C1 segment of cervical spinal cord (tissue), 14 donors: Measurements from ENCODE around the gene SPTY2D1.
A peak's percentile ranks its signal among the peaks of the same experiment; 100 is the strongest.
"Not testable (repeated sequence)": the region's sequence is repeated elsewhere in the genome, so short reads cannot be mapped to it uniquely, and the experiment has no call there.

ENCODE experiments used
- DNase-seq, 14 donors: peaks; one replicate each; lab custom pipeline; 2025; lab: John Stamatoyannopoulos, UW

SPTY2D1 gene

DNA sequence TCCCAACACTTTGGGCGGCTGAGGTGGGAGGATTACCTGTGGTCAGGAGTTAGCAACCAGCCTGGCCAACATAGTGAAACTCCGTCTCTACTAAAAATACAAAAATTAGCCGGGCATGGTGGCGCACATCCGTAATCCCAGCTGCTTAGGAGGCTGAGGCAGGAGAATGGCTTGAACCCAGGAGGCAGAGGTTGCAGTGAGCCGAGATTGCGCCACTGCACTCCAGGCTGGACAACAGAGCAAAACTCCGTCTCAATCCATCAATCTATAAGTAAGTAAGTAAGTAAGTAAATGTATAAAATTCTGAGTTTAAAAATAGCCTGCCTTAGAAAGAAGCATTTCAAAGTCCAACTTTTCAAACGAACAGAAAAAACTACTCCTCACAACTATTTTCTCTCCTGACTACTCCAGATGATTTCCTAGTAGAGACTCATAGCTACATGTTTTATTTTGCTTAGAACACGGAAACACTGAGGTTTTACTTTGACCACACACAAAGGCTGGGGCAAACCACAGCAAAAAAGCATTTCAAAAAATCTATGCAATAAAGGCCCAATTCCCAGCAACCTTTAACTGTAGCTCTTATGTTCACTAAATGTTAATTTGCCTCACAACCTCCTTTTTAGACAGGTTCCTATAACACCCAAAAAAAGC, 16.3 kb downstream of the SPTY2D1 start:
- DNase-seq, result no peak

GRCh38 chr11:18615628-18616392, 18.3 kb downstream of the SPTY2D1 start:
- no peak for DNase-seq

- DNase-seq, result no peak
These were observed 19.5 kb downstream of the SPTY2D1 start for GRCh38 chr11:18614667-18615066.

DNA sequence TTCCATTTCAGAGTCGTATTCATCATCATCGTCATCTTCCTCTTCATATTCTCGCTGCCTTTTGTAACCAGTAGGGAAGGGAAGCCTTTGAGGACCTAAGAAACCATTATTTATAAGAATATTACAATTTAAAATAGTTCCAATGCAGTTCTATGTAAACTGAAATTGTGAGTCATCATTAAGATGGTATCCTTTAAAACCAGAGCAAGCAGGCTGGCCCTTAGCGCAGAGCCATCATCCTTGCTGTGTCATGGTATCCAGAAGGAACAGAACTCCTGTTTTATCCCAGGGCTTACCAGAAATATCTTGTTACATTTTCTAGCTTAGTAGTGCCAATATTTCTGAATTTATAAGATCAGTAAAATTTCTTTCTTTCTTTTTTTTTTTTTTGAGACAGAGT, 21.7 kb downstream of the SPTY2D1 start:
- DNase-seq, result no peak

DNA sequence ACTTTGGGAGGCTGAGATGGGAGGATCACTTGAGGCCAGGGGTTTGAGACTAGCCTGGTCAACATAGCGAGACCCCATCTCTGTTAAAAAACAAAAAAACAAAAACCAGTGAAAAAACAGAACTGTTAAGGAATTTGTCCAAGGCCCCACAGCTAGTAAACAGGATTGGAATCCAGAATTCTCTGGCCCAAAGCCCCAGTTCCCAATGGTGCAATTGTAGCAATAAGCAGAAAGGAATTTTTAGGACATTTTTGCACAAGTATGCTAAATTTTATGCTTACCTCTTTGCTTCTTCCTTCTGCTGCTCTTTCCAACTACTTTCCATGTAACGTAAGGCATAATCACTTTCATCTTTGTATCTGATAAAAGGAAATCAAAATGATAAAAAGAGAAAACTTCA, 22.9 kb downstream of the SPTY2D1 start:
- DNase-seq, result no peak

DNA sequence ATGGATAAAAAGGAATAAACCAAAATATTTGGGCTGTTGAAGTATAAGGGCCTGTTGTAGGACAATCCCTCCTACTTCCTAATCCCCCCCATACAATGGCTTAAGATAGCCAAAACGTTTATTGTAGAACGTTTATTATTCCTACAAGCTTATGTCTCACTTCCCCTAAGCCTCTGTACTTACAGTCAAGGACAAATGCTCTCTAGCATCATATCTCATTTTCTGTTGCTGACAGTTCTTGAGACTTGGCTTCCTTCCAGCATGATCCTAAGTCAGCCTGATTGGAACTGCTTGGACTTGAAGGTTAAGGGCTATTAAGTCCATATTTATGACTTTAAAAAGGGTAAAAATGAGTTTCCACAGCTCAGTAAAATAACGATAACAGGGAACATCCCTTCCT, 25.8 kb downstream of the SPTY2D1 start:
- DNase-seq, result no peak

DNA sequence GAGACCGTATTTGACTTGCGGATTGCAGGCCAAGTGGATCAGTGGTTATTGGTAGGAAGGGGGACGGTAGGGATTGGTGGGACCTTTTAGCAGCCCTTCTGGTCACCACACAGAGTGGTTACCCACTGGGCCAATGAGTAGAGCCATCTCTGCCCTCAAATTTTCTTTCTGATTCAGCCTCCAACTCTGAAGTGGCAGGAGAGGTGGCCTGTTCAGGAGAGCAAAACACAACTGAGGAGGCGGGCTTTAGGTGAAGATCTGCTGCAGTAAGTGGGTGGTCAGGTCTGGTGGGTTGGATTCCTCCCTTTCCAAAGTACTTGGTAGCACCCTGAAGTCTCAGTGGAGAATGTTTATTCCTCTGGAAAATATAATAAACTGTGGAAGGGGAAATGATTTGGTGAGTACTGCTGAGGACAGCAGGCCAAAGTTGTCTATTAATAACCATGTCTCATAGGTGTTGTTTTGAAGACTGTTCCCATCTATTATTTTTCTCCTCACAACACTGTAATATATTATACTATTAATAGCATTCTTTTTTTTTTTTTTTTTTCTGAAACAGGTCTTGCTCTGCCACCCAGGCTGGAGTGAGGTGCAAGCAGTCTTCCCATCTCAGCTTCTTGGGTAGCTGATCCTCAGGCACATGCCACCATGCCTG, 33.1 kb downstream of the SPTY2D1 start:
- DNase-seq, result no peak

DNA sequence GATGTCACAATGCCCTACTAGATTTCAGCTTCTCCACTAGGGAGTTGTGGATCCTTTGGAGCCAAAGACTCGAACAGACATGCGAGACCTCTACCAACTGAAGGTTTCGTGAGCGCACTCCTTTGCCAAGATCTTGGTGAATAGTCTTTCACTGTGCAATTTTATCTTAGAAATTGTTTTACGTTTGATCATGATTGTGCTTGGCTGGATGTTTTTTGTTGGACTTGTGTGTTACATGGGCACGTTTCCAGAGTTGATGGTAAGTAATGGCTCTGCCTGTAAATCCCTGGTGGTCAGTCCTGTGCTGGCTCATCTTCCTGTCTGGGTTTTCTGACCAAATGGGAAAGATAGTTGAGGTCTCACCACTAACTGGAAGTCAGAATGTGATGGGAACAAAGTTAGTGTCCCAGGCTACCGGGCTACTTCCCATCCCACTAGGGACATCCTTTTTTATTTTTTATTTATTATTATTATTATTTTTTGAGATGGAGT, 34.4 kb downstream of the SPTY2D1 start, which contains the start of gene MISFA:
MISFA (plus strand) TSS at position 51 of the 492 bp plus-strand sequence; CDS start at position 191, 140 bp downstream.
- no peak for DNase-seq

- no peak for DNase-seq
These were observed 39.0 kb downstream of the SPTY2D1 start for GRCh38 chr11:18594999-18595749.

DNA sequence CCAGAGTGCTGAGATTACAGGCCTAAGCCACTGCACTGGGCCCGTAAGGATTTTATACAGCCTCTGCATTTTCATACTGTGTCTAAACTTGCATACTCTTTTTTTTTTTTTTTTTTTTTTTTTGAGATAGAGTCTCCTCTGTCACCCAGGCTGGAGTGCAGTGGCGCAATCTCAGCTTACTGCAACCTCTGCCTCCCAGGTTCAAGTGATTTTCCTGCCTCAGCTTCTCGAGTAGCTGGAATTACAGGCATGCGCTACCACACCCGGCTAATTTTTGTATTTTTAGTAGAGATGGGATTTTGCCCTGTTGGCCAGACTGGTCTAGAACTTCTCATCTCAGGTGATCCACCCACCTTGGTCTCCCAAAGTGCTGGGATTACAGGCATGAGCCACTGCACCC, 40.1 kb downstream of the SPTY2D1 start:
- not testable (repeated sequence) for DNase-seq

DNA sequence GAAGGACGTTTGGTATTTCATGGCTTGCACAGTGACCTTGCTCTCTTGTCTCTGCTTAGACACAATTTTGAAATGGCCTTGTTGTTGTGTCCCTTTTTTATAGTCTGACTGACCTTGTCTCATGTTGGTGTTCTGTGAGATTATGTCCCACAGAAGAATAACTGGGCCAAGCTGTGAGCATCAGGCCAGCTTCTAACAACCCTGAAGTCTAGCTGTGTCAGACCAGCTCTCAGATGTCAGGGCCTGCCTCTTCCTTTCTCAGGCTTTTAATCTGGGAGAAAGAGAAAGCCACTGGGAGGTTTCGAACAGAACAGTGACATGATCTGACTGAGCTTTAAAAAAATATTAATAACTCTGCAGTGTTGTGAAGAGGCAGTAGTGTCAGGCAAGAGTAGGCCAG, 43.6 kb downstream of the SPTY2D1 start:
- DNase-seq, result no peak

- DNase-seq, result peak; percentile 60 to 92 (median 83)
These were observed 45.6 kb downstream of the SPTY2D1 start, which contains the start of gene UEVLD for GRCh38 chr11:18588297-18589252. Gene UEVLD (minus strand): TSS chr11:18588734. CDS start chr11:18588654, 80 bp downstream.

DNA sequence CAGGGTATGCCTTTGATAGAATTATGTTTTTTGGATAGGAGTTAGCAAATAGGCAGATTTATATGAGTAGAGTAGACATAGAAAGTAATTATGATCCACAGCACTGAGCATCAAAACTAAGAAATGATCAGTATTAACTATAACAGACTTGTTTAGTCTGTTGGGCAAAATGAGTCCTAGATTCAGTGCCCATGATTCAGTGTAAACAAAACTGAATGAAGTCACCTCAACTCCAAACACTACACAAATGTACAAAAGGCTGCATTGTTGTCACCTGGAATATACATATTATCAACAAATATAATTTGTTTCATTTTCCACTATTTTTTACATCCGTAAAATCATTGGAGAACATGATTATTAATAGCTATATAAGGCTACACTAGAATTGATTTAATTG, 52.3 kb downstream of the SPTY2D1 start:
- DNase-seq, result no peak

DNA sequence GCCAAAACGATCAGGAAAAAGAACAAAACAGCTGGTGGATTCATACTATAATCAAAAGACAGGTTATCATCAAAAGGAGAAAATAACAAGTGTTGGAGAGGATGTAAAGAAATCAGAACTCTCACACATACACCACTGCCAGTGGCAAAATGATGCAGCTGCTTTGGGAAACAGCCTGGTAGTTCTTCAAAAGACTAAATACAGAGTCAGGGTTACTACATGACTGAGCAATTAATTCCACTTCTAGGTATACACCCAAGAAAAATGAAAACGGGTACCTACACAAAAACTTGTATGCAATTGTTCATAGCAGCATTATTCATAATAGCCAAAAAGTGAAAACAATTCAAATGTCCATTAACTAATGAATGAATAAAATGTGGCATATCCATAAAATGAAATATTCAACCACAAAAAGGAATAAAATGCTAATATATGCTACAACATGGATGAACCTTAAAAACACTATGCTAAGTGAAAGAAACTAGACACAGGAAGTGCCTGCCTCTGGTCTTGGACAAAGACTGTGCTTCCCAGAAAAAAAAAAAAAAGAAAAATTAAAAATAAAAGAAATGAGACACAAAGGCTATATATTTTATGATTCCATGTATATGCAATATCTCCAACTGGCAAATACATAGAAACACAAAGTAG, 53.9 kb downstream of the SPTY2D1 start:
- no peak for DNase-seq

GRCh38 chr11:18578975-18579598, 55.1 kb downstream of the SPTY2D1 start:
- no peak for DNase-seq

DNA sequence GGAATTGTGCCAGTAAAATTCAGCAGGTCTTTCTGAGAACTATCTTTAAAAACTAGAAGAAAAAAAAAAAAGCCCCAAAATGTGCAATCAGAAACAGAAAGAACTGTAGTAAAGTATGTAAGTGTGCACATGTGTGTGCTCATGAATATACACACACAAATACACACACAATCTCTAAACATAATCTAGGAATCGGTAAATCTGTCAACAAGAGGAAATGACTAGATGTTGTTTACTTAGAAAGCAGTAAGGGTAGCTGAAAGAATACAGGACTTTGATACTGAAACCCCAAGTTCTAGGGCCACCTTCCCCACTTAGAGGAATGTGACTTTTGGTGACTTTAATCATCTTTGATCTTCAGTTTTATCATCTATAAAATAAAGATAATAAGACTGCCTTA, 58.8 kb downstream of the SPTY2D1 start:
- DNase-seq, result no peak

- no peak for DNase-seq
These were observed 67.1 kb downstream of the SPTY2D1 start for GRCh38 chr11:18567081-18567480.

DNA sequence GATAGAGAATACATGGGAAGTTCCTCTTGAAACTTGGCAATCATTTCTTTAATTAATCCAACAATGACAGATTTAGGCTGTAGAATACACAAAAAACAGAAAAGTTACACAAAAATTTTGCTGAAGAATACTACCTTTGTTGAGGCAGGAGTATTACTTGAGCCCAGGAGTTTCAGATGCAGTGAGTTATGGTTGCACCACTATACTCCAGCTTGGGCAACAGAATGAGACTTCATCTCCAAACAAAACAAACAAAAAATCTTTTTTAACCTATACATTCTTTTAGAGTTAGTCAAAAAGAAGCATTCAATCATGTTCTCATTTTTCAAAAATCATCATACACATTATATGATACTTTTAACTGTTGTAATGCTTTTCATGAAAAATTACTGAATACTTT, 67.7 kb downstream of the SPTY2D1 start:
- DNase-seq, result no peak

DNA sequence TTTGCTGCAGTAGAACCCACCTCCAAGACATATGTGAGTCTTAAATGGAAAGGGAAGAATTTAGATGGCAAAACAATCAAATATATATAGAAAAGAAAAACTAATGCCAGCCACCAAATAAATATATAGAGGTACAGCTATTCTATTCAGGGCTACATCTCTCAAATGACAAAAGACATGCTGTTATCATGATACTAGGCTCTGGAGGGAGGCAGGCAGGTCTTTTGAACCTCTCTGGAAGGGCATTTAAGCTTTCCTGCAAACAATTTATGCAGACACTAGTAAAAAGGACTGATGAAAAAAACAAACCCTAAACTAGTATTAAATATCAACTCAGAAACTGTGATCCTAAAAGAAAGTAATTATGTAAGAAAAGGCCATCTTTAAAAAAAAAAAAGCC, 70.0 kb downstream of the SPTY2D1 start:
- DNase-seq, result no peak
